Measurements from ENCODE around the gene NR2F2.

DNA sequence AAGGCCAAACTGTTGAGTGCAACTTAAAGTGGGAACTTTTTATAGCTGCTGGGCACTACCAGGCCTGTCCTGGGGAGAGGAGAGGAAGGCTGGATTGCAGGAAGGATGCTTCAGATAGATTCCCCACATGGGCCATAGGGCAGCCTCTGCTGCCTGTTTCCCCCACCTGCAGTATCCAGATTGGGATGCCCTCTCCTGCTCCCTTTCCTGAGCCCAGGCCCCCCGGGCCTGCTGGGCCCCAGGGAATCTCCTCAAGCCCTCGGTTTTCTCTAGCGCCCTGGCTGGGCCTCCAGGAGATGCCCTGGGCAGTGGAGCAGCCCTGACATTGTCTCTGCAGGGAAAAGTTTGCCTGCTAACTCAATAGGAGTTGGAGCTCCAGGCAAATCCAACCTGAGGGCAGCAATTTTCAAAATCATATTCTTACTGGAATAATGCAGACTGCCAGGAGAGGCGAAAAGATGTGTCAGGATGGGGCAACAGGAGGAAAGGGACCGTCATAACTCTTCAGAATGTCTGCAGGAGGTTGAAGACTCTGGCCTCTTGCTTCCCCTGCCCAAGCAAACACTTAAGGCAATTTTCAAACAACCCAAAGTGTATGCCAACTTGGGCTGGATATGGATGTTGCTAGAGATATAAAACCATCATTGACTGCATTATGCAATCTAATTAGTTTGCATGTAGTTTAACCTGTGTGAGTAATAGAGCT, 4.4 kb downstream of the NR2F2 start:
- TF ChIP-seq POLR2AphosphoS5 (IDR thresholded peaks at IDR 0.05) (no peak), CTCF (IDR thresholded peaks at IDR 0.05 in 8 of 11, conservative IDR thresholded peaks at IDR 0.05 in 3 of 11) (no peak)

Measured in spleen (tissue), 7 donors.